GM18505 (cell line): ENCODE measurements around the gene COL20A1.

Experiments used
- ATAC-seq: cut with Tn5 transposase; IDR thresholded peaks from one replicate; pipeline ENCODE4 v1.9.1; 2021; ENCODE audit not compliant: unreplicated experiment
- POLR2A ChIP-seq: IDR thresholded peaks from 4 replicates; pipeline ENCODE4 v1.6.1; 2011; ENCODE audit warnings: borderline replicate concordance; ENCODE audit not compliant: insufficient read depth, insufficient read length; ENCODE audit errors: extremely low read depth

Gene COL20A1

GRCh38 chr20:63367446-63368055 is 74.6 kb downstream of the COL20A1 start:
- TF ChIP-seq POLR2A, result no peak

GRCh38 chr20:63368151-63368550 is 75.2 kb downstream of the COL20A1 start:
- no peak for TF ChIP-seq POLR2A

More at GRCh38 chr20:63367446-63368055, 74.6 kb downstream of the COL20A1 start:
- no peak for ATAC-seq

GRCh38 chr20:63369024-63369530 is 76.1 kb downstream of the COL20A1 start:
- no peak for ATAC-seq
- TF ChIP-seq POLR2A, result no peak

More at GRCh38 chr20:63368151-63368550, 75.2 kb downstream of the COL20A1 start:
- no peak for ATAC-seq

- TF ChIP-seq POLR2A, result no peak
- no peak for ATAC-seq
Measured at GRCh38 chr20:63369724-63370617, 77.0 kb downstream of the COL20A1 start.

GRCh38 chr20:63370618-63371187 is 77.7 kb downstream of the COL20A1 start:
- no peak for TF ChIP-seq POLR2A
- no peak for ATAC-seq

- no peak for TF ChIP-seq POLR2A
- ATAC-seq, result no peak
Measured at GRCh38 chr20:63371291-63371865, 78.4 kb downstream of the COL20A1 start.

GRCh38 chr20:63372971-63373885 is 80.2 kb downstream of the COL20A1 start:
- no peak for ATAC-seq
- TF ChIP-seq POLR2A, result no peak

GRCh38 chr20:63373996-63374395 is 81.0 kb downstream of the COL20A1 start:
- no peak for TF ChIP-seq POLR2A
- ATAC-seq, result no peak

- ATAC-seq, result no peak
- TF ChIP-seq POLR2A, result no peak
Measured at GRCh38 chr20:63374504-63374903, 81.5 kb downstream of the COL20A1 start.

- TF ChIP-seq POLR2A, result no peak
- ATAC-seq, result no peak
Measured at GRCh38 chr20:63375438-63375837, 82.5 kb downstream of the COL20A1 start.

GRCh38 chr20:63376283-63377250 is 83.6 kb downstream of the COL20A1 start:
- TF ChIP-seq POLR2A, result no peak
- no peak for ATAC-seq
